Globus pallidus (tissue), 1 donor: ENCODE data around the gene CNPY1.

Experiments
- DNase-seq: peaks from one replicate; pipeline ENCODE4 v3.0.0-alpha.2; 2015; ENCODE audit warnings: low spot score

The CNPY1 gene

GRCh38 chr7:155489158-155489840 lies 57.1 kb downstream of the CNPY1 start:
- DNase-seq = no peak

GRCh38 chr7:155488483-155489127 lies 57.8 kb downstream of the CNPY1 start:
- no peak for DNase-seq

GRCh38 chr7:155487509-155488482 lies 58.6 kb downstream of the CNPY1 start:
- no peak for DNase-seq

GRCh38 chr7:155486783-155487508 lies 59.4 kb downstream of the CNPY1 start:
- no peak for DNase-seq

GRCh38 chr7:155484483-155485399 lies 61.6 kb downstream of the CNPY1 start:
- DNase-seq = no peak

GRCh38 chr7:155483868-155484325 lies 62.5 kb downstream of the CNPY1 start:
- DNase-seq = peak; percentile 26

- no peak for DNase-seq
Measured at GRCh38 chr7:155483245-155483644, 63.1 kb downstream of the CNPY1 start.

GRCh38 chr7:155482511-155483183 lies 63.7 kb downstream of the CNPY1 start:
- DNase-seq = no peak

GRCh38 chr7:155481764-155482163 lies 64.6 kb downstream of the CNPY1 start:
- DNase-seq = no peak

- no peak for DNase-seq
Measured at GRCh38 chr7:155477476-155477875, 68.9 kb downstream of the CNPY1 start.

- DNase-seq = no peak
Measured at GRCh38 chr7:155471718-155472117, 74.6 kb downstream of the CNPY1 start.

- no peak for DNase-seq
Measured at GRCh38 chr7:155470686-155471638, 75.4 kb downstream of the CNPY1 start.

GRCh38 chr7:155470186-155470487 lies 76.2 kb downstream of the CNPY1 start:
- no peak for DNase-seq

GRCh38 chr7:155469311-155470185 lies 76.8 kb downstream of the CNPY1 start:
- DNase-seq = no peak

- no peak for DNase-seq
Measured at GRCh38 chr7:155468785-155469148, 77.6 kb downstream of the CNPY1 start.

GRCh38 chr7:155467846-155468784 lies 78.2 kb downstream of the CNPY1 start:
- no peak for DNase-seq
